ENCODE results near the gene ZNF581. TPM values are rescaled to one million over a fixed set of nuclear protein-coding genes. Genes with fewer than 3 reads are reported as not detected.

Gene ZNF581
- total RNA-seq, 1 donor from 2014 or later, result 22.7 TPM

DNA sequence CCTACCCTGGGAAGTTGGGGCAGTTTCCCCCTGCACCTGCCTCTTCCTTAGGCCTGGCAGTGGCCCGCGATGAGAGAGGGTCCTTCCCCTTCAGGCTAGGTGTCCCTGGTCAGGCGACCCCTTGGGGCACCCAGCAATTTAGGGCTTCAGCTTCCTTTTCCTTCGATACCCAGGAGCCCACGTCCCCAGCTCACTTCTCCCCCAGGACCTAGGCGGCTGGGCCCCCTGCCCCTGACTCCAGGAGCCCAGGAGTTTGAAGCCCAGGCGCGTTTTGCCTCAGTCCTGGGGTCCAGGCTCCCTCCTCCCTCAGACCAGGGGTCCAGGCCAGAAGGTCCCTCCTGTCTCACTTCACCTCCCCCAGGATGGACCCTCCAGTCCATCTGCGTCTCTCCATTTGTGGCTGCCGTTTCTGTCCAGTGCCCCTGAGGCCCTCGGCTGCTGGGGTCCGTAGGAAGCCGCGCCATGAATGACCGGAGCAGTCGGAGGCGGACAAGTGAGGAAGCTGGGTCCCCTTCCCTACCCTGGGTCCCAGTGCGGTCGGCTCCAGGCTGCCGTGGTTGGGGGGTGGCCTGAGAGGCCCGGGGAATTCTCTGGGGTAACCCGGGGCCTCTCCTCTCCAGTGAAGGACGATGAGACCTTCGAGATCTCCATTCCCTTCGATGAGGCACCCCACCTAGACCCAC lies 5.3 kb downstream of the ZNF581 start:
- Histone ChIP-seq H3K36me3 (peaks cover 18% of the 10 kb centered on the region), H3K27ac (peak overlapping the region; percentile 84), H3K9me3 (no peaks in the 10 kb centered on the region), H3K4me3 (peak overlapping the region; percentile 90), H3K4me1 (peaks cover 41% of the 10 kb centered on the region), H3K27me3 (ENCODE audit: low read depth) (no peaks in the 10 kb centered on the region)
- no peak for DNase-seq
- no peak for ATAC-seq
- intact Hi-C loops (cut with DNase I), result no loop called here
- TF ChIP-seq, protein P1, sequence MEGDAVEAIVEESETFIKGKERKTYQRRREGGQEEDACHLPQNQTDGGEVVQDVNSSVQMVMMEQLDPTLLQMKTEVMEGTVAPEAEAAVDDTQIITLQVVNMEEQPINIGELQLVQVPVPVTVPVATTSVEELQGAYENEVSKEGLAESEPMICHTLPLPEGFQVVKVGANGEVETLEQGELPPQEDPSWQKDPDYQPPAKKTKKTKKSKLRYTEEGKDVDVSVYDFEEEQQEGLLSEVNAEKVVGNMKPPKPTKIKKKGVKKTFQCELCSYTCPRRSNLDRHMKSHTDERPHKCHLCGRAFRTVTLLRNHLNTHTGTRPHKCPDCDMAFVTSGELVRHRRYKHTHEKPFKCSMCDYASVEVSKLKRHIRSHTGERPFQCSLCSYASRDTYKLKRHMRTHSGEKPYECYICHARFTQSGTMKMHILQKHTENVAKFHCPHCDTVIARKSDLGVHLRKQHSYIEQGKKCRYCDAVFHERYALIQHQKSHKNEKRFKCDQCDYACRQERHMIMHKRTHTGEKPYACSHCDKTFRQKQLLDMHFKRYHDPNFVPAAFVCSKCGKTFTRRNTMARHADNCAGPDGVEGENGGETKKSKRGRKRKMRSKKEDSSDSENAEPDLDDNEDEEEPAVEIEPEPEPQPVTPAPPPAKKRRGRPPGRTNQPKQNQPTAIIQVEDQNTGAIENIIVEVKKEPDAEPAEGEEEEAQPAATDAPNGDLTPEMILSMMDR (IDR thresholded peaks at IDR 0.05), result no peak

DNA sequence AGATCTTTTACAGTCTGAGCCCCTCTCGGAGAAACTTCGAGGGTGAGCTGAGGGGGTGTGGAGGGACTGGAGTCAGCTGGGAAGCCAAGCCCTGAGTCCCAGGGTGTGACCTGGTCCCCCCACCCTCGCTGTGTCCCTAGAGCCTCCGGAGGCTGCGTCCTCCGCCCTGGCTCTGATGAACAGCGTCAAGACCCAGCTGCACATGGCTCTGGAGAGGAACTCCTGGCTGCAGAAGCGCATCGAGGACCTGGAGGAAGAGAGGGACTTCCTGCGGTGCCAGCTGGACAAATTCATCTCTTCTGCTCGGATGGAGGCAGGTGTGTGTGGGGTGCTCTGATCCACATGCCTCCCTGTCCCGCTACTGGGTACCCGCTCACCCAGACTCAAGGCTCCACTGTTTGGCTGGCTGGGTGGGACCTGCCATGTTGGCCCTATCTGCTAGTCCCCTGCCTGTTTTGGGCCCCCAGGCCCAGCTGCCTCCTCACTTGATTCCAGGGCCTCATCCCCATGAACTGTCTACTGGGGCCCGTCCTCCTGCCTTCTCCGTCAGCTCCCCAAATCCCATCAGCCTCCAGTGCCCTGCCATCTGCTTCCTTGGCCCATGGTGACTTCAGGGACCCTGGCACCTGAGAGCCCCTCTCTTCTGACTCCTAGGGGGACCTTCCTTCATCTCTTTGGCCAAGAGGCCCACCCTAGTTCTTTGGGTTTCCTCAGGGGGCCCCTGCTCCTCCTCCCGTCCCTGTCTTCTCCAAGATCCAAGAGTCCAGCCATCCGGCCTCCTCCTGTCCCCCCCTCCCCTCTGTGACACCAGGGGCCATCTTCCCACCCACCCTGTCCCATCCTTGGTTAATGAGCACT lies 6.0 kb downstream of the ZNF581 start:
- H3K4me3 ChIP-seq, result peak overlapping the region; percentile 90
- H3K4me1 ChIP-seq, result peaks cover 35% of the 10 kb centered on the region
- peaks cover 18% of the 10 kb centered on the region for H3K36me3 ChIP-seq
- DNase-seq (no peak), ATAC-seq (no peak)
- intact Hi-C loops (cut with DNase I), result no loop called here
- H3K9me3 ChIP-seq, result no peaks in the 10 kb centered on the region
- H3K27me3 ChIP-seq (ENCODE audit: low read depth), result no peaks in the 10 kb centered on the region
- H3K27ac ChIP-seq, result peak overlapping the region; percentile 84
- TF ChIP-seq, protein P1 (IDR thresholded peaks at IDR 0.05), result no peak

DNA sequence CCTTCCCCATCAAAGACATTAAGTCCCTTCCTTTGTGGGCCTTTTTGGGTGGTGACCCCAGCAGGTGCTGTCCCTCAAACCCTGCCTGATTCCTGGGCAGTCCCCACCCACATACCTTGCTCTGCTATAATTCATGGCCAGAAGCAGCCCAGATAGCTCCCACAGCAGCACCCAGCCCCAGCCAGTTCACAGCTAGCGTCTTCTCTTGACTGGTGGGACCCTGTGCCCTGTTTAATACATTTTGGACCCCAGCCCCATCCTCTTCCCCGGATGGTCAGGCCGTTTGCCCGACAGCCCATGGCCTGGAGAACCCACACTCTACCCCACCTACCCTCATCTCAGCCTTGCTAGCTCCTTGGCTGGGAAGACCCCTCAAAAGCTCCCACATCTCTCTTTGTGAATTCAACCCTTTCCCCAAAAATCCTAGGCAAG lies 6.7 kb downstream of the ZNF581 start:
- TF ChIP-seq, protein P1 (IDR thresholded peaks at IDR 0.05), result no peak
- no peak overlapping the region for H3K27ac ChIP-seq
- no peaks in the 10 kb centered on the region for H3K27me3 ChIP-seq (ENCODE audit: low read depth)
- no peak overlapping the region for H3K4me3 ChIP-seq
- H3K4me1 ChIP-seq, result peaks cover 29% of the 10 kb centered on the region
- no peak for ATAC-seq
- no peaks in the 10 kb centered on the region for H3K9me3 ChIP-seq
- H3K36me3 ChIP-seq, result peaks cover 13% of the 10 kb centered on the region
- no peak for DNase-seq
- intact Hi-C loops (cut with DNase I), result no loop called here

DNA sequence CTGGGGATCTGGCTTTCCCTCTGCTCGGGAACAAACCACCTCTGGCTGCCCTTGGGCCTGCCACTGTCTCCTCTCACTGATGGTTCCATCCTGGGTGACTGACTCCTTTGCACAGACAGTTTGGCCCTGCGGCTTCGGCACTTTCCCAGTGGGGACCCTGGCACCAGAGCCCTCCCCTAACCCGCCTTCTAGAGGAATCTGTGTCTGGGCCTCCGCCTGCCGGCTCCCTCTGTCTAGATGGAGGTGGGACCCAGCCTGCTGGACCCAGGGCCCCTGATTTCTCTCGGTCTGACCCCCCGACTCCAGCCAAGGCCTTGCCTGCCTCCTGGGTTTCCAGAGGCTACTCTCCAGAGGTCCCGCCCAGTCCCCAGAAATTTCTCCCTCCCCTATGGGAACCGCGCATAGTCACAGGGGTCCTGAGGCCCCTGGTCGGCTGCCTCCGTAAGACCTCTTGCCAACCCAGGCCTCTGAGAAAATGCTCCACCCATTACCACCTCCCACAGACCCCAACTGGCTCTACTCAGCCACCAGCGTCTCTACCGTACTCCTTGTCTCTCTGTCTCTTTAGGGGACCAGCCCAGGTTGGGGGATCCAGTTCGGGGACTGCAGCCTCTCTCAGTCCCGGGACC lies 7.3 kb downstream of the ZNF581 start:
- Histone ChIP-seq H3K27ac (no peak overlapping the region), H3K36me3 (peaks cover 8% of the 10 kb centered on the region), H3K9me3 (no peaks in the 10 kb centered on the region), H3K4me1 (peaks cover 30% of the 10 kb centered on the region), H3K4me3 (no peak overlapping the region), H3K27me3 (ENCODE audit: low read depth) (no peaks in the 10 kb centered on the region)
- intact Hi-C loops (cut with DNase I), result no loop called here
- DNase-seq, result no peak
- TF ChIP-seq, protein P1 (IDR thresholded peaks at IDR 0.05), result no peak
- no peak for ATAC-seq

DNA sequence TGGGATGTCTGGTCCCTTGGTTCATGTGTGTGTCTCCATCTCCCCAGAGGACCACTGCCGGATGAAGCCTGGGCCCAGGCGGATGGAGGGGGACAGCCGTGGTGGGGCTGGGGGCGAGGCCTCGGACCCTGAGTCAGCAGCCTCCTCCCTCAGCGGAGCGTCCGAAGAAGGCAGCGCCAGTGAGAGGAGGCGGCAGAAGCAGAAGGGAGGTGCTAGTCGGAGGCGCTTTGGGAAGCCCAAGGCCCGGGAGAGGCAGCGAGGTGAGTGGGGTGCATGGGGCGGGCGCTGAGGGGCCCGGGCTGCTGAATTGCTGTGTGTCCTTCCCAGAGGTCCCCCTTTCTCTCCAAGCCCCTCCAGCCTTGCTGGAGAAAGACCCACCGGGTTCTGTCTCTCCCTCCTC lies 7.8 kb downstream of the ZNF581 start:
- peaks cover 35% of the 10 kb centered on the region for H3K4me1 ChIP-seq
- H3K27ac ChIP-seq, result no peak overlapping the region
- peaks cover 6% of the 10 kb centered on the region for H3K36me3 ChIP-seq
- ATAC-seq, result no peak
- no peaks in the 10 kb centered on the region for H3K27me3 ChIP-seq (ENCODE audit: low read depth)
- TF ChIP-seq, protein P1 (IDR thresholded peaks at IDR 0.05), result no peak
- no peak overlapping the region for H3K4me3 ChIP-seq
- DNase-seq, result no peak
- H3K9me3 ChIP-seq, result no peaks in the 10 kb centered on the region
- intact Hi-C loops (cut with DNase I), result no loop called here

Data from lower lobe of right lung (tissue), 2 donors.